GM18498 (cell line): ENCODE data around the gene PTPRN2.

Experiments used
- ATAC-seq: cut with Tn5 transposase; IDR thresholded peaks from one replicate; pipeline ENCODE4 v1.9.1; 2021; ENCODE audit warnings: mild to moderate bottlenecking, moderate library complexity; ENCODE audit not compliant: unreplicated experiment

PTPRN2 gene

GRCh38 chr7:157764946-157765537, 822.6 kb downstream of the PTPRN2 start:
- ATAC-seq = no peak

GRCh38 chr7:157764193-157764592, 823.4 kb downstream of the PTPRN2 start:
- no peak for ATAC-seq

- ATAC-seq = no peak
These were observed 824.2 kb downstream of the PTPRN2 start for GRCh38 chr7:157763279-157764000.

GRCh38 chr7:157762824-157763223, 824.8 kb downstream of the PTPRN2 start:
- ATAC-seq = no peak

- no peak for ATAC-seq
These were observed 827.5 kb downstream of the PTPRN2 start for GRCh38 chr7:157760004-157760730.

GRCh38 chr7:157759246-157759805, 828.3 kb downstream of the PTPRN2 start:
- ATAC-seq = no peak

- ATAC-seq = no peak
These were observed 829.0 kb downstream of the PTPRN2 start for GRCh38 chr7:157758468-157759245.

GRCh38 chr7:157757776-157758467, 829.7 kb downstream of the PTPRN2 start:
- ATAC-seq = no peak

GRCh38 chr7:157757211-157757610, 830.4 kb downstream of the PTPRN2 start:
- ATAC-seq = no peak

- no peak for ATAC-seq
These were observed 831.9 kb downstream of the PTPRN2 start for GRCh38 chr7:157755741-157756140.

- ATAC-seq = no peak
These were observed 833.2 kb downstream of the PTPRN2 start for GRCh38 chr7:157754416-157754790.

GRCh38 chr7:157753713-157754415, 833.8 kb downstream of the PTPRN2 start:
- no peak for ATAC-seq

- no peak for ATAC-seq
These were observed 834.8 kb downstream of the PTPRN2 start for GRCh38 chr7:157752832-157753291.

GRCh38 chr7:157751951-157752673, 835.5 kb downstream of the PTPRN2 start:
- ATAC-seq = no peak

- ATAC-seq = no peak
These were observed 836.2 kb downstream of the PTPRN2 start for GRCh38 chr7:157751406-157751805.

GRCh38 chr7:157750291-157750690, 837.3 kb downstream of the PTPRN2 start:
- ATAC-seq = no peak

- ATAC-seq = no peak
These were observed 841.6 kb downstream of the PTPRN2 start for GRCh38 chr7:157745721-157746709.
